Activated CD8-positive, alpha-beta memory T cell treated with anti-CD3 and anti-CD28 coated beads, Interleukin-2, amount 50 U/mL, for 4 hours (primary cell): ENCODE measurements around the gene GARNL3.

Experiments
- DNase-seq: peaks from one replicate; pipeline ENCODE4 v3.0.0-alpha.2; 2020

Gene GARNL3

DNA sequence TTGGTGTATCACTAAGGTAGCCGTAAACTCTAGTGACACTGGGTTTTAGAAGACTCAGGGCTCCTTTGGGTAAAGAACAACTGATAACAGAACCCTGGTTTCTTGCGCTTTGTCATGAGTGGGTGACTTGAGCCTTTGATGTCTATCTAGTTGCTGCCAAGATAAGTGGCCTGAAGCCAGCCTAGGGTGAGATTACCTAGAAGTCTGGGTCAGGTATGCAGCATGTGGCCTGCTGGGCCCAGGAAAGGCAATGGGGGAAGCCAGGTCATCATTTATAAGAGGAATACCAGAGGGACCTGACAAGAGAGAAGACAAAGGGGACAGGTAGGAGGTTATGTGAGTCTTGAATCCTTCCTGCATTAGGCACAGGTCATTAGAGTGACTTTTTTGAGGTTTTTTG lies 23.2 kb upstream of the GARNL3 start:
- DNase-seq, result no peak

DNA sequence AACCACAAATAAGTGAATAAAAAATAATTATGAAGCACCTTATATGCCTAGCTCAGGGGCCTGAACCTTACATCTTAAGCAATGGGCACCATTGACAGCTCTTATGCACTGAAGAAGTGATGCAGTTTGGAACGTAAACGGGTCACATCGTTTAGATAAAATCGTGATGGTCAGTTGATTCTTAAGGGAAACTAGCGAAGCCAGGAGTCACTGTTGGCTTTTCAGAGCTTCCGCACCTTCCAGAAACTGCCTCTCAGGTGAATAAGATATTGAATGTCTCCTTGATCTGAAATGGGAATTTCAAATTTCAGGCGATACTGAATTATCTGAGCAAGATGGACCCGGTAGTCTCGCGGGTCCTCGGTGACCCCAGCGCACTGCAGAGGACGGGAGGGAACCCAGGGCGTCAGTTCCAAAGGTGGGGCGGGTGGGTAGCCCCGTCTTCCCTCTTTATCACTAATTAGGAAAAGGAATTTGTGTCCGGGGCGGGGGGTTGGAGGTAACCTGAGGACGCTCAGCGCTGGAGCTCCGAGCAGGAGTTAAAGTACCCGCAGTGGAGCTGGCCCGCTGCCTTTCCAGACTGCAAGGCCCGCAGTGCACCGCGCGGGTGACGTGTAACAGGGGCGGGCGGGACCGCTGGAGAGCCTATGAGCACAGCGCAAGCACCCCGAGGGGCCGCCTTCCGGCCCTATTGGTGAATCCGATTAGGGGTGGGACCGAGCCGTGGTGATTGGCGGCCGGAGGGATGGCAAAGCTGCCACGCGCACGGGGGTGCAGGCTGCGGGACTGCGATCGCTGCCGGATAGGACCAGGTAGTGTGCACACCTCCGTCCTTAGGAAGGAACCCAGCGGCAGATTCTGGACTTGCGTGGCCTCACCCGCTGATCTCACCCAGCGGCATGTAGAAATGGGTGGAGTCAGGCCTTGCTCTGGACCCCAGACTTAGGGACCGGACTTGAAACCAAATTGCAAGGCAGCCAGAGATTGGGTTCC lies 19.7 kb upstream of the GARNL3 start:
- DNase-seq, result peak; percentile 95

DNA sequence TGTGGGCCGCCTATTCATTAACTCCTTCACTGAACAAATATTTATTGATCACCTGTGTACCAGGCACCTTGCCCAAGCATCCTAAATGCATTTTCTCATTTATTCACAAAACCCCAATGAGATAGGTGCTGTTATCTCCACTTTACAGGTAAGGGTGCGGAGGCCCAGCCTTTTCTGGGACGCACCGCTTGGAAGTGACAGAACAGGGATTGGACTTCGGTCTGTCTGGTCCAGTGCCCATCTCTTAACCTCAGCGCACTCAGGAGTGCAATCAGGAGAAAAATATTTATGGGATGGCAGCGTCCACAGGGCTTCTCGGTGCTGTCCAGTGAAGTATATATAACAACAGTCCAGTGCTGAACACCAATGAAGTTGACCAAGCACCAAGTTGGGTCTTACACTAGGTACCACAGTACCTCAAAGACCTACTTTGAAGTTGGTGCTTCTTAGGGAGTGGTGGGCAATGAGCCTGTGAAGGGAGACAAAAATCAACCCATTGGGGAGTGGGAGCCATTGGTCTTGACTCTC lies 18.9 kb upstream of the GARNL3 start:
- DNase-seq, result no peak

DNA sequence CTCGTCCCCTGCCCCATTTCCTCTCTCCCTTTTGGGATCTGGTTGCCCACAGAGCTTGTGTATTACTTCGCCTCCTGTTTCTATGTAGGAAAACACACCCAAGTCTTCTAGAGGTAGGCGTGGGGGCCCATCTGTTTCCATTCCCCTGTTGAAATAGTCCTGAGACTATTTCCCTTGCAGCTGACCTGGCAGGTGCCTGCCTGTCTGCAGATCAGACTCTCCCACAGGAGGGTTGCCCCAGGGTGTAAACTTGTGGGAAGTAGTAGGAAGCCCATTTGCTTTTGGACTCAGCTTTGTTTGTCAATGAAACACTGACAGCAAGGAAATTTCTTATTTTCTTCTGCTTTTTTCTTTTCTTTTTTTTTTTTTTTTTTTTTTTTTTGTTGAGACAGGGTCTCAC lies 16.3 kb upstream of the GARNL3 start:
- no peak for DNase-seq

DNA sequence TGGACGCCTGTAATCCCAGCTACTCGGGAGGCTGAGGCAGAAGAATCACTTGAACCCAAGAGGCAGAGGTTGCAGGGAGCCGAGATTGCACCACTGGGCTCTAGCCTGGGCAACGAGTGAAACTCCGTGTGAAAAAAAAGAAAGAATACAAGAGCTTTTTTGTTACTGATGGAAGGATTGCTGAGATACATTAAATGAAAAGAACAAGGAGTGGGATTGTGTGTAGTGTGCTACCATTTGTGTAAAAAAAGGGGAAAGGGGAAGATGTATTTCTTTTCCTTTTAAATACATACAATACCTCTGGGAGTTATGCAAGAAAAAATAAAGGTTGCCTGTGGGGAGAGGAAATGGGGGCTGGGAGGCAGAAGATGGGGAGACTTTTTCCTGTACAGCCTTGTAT lies 14.7 kb upstream of the GARNL3 start:
- DNase-seq, result no peak

DNA sequence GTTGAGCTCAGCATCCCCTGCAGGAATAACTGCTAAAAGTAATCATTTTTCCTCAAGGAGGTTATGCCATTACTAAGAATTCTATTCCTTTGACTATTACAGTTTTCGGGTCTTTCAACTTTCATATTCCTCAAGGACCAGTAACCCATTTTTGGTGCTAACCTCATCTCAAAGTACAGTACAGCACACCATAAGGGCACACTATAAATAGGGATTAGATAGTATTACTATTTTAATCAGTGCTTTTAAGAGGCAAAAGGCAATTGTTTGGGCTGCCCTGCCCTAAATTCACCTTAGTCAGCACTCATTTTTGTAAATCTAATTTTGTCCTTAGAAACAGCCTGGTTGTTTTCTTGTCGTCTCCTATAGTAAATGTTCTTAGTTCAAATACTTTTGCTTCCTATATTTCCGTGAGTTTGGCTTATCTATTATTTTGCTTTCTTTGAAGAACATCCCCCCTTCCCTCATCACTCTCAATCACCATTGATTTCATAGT lies 13.6 kb upstream of the GARNL3 start:
- DNase-seq, result no peak

DNA sequence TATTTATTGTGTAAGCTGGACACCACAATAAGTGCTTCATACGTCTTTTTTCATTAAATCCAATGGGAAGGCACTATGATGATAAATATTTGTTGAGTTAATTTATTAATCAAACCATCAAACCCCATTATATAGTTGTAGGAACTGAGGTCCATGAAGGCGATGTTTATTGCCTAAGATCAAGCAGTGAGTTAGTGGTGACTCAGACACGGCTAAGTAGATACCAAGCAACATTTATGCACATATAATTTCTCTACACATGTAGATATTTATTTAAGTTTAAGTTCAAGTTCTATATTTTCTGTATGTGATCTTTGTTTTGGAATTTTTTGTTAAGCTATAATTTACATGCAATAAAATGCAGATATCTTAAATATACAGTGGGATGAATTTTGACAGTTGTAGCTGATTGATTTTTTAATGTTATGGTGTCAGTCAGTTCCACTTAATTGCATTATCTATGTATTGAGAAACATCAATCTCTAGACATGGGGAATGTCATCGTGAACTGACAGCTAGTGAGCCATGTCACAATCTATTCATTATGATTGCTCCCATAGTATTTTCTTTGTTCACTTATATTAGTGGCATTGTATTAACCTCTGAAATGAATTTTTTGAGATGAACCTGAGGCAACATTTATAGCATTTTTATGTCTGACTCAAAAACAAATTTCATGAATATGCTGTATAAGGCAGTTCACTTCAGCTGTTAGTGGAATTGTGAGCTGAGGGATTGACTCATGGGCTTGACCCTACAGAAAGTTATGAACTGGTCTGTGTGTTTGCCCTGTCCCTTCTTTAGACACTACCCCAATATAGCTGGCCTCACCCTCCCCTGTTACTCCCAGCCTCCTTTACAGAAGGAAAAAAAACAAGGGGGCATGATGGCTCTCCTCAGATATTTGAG lies 11.9 kb upstream of the GARNL3 start:
- no peak for DNase-seq

DNA sequence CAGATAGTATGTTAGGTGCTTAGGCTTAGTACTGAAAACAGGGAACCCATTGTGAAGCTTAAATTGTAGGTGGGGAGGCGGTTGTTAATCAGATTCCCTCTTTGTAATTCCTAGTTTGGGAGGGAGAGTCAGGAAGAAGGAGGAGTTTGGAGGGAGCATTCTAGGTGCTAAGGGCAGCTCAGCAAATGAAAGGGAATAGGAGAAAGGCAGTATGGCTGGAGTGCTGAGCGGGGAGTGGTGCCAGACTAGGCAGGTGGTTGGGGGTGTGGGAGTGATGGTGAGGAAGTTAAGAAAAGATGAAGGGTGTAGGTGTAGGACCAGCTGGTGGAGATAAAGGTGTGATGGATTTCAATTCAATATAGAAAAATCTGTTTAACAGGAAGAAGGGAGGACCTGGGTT lies 11.1 kb upstream of the GARNL3 start:
- DNase-seq, result no peak

DNA sequence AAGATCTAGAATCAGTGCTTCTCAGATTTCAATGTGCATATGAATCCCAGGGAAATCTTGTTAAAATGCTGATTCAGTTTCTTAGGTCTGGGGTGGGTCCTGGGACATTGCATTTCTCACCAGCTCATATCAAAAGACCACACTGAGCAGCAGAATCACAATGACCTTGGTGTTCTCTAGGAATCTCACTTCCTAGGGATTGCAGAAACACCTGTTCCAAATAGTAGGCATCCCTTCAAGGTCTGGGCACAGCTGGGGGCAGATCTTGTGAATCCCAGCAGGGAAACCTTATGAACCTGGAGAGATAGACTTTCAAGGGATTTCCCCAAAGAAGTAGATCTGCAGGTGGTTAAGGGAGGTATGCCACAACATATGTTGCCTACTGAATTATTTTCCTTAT lies 8.9 kb upstream of the GARNL3 start:
- no peak for DNase-seq

DNA sequence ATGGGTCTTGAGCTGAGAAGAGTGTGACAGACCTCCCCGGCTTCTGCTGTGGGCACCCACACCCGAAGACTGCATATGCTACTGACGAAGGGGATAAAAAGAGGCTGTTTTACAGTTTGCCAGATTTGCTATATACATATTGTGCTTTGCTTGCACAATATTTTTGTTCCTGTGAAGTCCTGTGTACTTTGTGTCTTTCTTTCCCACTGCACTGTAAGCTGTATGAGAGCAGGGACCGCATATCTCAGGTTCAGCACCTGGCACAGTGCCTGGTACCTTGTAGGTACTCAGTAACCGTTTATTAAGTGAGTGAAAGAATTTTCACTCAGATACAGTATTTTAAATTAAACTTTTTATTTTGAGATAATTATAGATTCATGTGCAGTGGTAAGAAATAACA lies 8.2 kb upstream of the GARNL3 start:
- DNase-seq, result no peak

DNA sequence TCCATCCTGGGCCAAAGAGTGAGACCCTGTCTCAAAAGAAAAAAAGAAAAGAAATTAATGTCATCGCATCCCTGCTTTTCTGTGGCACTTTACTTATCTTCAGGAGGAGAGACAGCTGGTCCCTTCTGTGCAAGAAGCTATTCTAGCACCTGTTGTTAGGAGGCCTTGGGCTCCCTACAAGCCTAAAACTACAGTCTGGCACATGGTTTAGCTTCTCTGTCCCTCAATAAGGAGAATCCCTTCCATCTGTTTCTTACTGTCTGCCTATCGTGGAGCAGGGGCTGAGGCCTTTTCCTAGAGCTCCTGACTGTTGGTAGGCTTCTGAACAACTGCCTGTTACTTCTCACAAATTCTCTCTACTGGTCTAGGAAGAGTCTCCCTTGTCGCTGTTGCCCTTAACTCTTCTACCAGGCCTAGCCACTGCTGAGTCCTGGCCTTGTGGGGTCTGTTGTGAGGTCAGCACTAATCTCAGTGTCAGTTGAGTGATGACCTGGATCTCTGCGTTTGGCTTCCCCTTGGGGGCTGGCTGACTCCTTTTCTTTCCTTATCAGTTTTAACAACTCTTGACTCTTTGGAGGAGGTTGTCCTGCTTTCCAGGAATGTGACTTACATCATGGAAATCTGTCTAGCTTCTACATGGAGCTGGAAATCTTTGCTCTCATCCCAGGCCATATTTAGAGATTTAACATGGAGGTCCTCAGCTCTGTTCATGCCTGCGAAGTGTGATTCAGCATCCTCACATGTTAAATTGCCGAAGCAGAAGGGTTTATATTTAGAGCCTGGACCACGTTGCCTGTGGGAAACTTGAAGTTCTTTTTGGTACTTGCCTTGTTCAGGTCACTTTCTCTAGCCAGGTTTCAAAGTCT lies 5.7 kb upstream of the GARNL3 start:
- DNase-seq, result no peak

DNA sequence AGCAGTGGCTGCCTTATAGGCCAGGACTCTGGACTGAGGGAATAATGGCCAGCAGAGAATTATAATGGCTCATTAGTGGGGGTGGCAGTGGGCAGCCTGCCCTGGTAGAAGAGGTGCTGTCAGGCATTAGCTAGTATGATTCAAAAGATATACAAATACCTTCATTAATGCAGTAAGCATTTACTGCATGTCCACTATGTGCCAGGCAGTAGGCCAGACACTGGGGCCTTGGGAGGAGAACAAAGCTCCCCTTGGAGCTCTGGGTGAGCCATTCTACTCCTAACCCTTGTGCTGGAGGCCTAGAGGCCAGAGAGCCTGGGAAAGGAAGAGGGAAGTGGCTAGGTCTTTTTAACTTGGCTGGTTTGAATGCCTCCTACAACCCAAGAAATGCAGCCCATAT lies 2.0 kb upstream of the GARNL3 start:
- DNase-seq, result no peak

DNA sequence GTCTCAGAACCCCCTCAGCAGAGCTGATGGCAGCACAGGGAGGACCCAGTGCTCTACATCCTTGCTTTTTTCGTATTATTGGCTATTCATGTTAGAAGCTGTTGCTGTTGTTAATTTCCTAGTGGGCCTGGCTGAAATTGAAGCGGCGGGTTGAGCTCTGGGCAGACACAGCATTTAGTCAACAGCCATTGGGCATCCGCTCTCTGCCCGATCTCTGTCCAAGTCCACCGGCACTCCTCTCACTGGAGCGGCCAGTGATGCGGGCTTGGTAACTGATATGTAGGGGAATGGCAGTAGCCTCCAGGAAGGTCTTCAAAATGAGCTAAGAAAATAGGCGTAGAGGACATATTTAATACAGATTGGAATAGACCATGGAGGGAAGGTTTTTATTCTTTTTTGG lies 1.3 kb upstream of the GARNL3 start:
- DNase-seq, result no peak

DNA sequence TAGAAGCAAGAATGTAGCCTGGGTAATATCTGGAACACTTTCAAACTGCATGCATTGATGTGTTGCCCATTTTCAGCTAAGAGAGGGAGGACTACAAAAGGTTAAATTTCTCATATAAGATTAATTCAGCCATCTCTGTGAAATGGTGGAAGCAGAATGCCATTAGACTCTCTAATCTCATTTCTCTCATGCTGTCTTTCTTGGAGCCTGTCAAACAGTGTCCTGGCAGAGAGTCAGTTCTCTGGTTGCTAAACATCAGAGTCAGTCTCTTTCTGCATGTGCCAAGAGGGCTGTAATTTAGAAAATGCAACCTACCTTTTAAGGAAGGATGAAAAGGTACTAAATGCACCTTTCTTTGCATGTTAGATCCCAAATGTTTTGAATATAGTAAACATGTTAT lies 910 bp upstream of the GARNL3 start:
- no peak for DNase-seq

DNA sequence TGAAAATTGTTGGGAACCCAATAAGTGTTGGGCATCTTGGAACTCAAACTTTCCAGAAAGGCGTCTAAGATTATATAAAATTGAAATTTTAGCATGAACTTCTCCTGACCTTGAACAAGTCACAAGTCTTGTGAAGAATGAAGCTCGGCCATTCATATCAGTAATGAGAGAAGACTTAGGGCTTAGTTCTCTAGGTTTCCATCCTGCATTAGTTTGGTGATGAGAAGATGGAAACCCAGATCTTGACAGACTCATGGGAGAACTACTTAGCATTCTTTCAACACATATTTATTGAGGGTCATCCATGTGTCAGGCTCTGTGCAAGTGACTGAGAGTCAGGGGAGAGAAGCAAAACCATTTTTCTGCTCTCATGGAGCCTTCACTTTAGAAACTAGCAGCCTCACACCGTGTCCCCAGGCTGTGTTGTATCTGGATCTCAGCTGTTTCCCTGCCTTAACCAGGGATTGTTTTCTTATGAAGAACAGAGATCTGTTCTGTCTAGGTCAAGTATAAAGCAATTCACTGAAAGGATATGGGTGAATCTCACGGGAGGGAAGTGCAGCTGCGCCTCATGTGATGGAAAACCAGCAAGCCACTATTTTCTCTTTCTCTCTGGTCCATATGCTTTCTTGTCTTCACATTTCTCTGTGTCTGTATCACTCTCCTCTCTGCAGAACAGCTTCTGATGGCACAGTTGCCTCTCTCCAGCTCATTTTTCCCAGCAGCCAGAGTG lies 3.4 kb downstream of the GARNL3 start:
- no peak for DNase-seq

DNA sequence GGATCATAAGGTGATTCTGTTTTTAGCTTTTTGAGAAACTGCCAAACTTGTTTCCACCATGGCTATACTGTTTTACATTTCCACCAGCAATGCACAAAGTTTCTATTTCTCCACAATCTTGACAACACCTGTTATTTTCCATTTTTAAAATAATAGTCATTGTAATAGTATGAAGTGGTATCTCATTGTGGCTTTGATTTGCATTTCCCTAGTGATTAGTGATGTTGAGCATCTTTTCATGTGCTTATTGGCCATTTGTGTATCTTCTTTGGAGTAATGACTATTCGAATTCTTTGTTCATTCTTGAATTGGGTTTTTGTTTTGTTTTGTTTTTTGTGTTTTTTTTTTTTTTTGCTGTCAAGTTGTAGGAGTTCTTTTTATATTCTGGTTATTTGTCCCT lies 4.9 kb downstream of the GARNL3 start:
- no peak for DNase-seq

DNA sequence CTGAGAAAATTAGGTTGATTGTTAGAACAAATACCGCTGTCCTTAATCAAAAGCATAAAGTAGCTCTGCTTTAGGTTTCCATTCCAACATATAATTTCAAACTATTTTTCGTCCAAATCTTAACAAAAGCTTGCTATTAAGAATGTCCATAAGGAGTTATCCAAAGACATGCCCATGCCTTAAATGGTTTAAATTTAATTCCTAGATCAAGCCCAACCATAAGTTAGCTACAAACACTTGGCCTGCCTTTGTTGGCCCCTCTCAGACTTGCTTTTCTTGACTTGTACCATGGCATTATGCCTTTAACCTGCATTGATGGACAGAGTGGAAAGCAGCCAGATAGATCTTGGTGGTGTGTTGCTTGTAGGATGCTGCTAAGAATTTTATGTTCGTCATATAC lies 8.8 kb downstream of the GARNL3 start:
- DNase-seq, result no peak

DNA sequence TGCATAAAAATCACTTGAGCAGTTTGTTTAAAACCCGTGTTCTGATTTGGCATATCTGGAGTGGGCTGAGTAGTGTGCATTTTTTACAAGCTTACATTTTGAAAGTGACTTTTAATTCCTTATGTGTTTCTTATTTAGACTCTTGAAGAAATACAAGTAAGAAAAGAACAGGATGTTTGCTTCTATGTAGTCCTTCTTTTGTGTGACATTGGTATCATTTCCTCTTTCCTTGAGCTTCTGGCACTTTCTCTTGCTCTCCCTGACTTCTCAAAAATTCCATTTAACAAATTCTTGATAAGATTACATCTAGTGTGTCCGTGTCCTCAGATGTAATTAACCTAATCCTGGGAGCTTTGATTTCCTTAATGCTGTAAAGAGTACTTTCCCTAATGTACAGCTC lies 12.5 kb downstream of the GARNL3 start:
- no peak for DNase-seq

DNA sequence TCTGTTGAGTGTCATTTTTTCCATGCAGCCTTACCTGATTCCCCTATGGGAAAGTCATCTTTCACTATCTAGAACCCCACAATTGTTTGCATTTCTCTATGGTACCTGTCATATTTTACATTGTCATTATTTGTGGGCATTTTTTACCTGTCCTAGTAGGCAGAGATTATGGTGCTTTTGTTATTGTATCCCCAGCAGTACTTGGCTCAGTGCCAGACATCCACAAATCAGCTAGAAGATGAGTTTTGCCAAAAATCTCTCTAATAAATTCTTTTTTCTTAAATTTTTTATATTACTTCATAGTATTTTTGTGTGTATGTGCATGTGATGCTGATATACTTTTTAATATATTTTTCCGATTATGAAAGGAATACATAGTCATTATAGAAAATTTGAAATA lies 13.2 kb downstream of the GARNL3 start:
- DNase-seq, result no peak

DNA sequence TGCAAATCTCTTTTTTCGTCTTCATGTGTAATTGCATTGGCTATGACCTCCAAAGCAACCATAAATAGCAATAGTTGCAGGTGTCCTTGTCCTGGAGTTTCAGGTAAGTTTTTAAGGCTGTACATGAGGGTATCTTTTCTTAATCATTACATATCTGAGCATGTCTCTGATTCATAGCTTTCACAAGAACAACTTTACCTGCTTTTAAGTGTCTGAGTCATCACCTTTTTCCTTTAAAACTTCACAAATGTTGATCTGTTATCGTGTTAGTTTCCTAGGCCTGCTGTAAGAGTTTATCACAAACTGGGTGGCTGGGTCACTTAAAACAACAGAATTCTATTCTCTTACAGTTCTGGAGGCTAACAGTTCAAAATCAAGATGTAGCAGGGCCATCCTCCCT lies 13.8 kb downstream of the GARNL3 start:
- DNase-seq, result no peak

DNA sequence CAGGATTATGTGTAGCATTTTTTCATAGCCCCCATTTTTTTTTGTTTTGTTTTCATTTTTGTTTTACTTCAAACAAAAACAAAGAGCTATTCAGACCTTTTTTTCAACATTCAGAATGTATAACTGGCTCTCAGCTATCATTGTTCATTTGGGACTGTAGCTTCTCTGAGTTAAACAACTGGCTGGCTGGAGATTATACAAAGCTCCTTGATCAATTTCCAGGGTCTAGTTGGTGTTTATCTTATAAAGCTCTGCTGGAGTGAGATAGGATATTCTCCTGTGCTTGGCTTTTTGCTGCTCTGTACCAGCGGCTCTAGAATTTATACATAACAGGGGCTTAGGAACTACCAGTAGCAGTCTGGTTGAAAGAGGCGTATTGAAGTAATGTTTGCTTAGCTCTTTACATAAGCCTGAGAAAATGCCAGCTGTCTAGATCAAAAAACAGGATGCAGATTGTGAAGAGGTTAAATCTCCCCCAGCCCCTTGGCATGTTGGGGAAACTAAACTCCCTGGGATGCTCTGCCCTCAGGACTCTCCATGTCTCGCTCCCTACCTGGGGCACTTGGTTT lies 15.2 kb downstream of the GARNL3 start:
- DNase-seq, result no peak
